ENCODE measurements around the gene IDH3A.

DNA sequence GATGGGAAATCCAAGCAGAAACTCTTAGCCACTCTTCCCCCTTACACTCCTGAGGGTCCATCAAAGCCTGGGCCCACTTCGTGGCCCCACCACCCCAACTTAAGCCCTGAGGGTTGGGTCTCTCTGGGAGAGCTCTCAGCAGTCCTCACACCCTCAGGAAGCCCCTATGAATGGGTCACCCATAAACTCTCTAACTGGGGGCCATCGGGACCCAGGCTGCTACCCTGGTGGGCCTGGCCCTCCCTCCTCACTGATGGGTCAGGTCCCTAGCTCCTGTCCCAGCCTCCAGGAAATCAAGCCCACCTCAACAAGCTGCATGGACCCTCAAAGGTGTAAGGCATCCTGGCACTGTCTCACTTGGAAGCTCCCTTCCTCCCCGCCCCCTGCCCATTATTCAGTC, 37.4 kb upstream of the IDH3A start:
- TF ChIP-seq, protein P1, sequence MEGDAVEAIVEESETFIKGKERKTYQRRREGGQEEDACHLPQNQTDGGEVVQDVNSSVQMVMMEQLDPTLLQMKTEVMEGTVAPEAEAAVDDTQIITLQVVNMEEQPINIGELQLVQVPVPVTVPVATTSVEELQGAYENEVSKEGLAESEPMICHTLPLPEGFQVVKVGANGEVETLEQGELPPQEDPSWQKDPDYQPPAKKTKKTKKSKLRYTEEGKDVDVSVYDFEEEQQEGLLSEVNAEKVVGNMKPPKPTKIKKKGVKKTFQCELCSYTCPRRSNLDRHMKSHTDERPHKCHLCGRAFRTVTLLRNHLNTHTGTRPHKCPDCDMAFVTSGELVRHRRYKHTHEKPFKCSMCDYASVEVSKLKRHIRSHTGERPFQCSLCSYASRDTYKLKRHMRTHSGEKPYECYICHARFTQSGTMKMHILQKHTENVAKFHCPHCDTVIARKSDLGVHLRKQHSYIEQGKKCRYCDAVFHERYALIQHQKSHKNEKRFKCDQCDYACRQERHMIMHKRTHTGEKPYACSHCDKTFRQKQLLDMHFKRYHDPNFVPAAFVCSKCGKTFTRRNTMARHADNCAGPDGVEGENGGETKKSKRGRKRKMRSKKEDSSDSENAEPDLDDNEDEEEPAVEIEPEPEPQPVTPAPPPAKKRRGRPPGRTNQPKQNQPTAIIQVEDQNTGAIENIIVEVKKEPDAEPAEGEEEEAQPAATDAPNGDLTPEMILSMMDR (IDR thresholded peaks at IDR 0.05), result no peak
- TF ChIP-seq REST (IDR thresholded peaks at IDR 0.05; ENCODE audit: insufficient read depth in 1 of 2, low read depth in 2 of 2, low read length in 1 of 2) (no peak), POLR2AphosphoS5 (IDR thresholded peaks at IDR 0.05; ENCODE audit: low read depth, low read length) (no peak)
